ENCODE data around the gene ETV2.

ETV2 gene

DNA sequence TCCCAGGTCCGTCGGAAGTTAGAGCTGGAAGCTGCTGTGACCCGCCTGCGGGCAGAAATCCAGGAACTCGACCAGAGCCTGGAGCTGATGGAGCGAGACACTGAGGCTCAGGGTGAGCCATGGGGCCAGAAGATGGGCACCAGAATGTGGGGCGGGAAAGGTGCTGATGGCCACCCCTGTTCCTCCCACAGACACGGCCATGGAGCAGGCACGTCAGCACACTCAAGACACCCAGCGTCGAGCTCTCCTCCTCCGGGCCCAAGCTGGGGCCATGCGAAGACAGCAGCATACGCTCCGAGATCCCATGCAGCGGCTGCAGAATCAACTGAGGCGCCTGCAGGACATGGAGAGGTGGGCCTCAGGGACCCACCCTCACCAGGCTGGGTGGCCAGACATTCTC is 26.5 kb upstream of the ETV2 start:
- TF ChIP-seq, protein P1, sequence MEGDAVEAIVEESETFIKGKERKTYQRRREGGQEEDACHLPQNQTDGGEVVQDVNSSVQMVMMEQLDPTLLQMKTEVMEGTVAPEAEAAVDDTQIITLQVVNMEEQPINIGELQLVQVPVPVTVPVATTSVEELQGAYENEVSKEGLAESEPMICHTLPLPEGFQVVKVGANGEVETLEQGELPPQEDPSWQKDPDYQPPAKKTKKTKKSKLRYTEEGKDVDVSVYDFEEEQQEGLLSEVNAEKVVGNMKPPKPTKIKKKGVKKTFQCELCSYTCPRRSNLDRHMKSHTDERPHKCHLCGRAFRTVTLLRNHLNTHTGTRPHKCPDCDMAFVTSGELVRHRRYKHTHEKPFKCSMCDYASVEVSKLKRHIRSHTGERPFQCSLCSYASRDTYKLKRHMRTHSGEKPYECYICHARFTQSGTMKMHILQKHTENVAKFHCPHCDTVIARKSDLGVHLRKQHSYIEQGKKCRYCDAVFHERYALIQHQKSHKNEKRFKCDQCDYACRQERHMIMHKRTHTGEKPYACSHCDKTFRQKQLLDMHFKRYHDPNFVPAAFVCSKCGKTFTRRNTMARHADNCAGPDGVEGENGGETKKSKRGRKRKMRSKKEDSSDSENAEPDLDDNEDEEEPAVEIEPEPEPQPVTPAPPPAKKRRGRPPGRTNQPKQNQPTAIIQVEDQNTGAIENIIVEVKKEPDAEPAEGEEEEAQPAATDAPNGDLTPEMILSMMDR (IDR thresholded peaks at IDR 0.05; ENCODE audit: insufficient read depth, low read length, poor library complexity, severe bottlenecking) = no peak
- Histone ChIP-seq H3K9me3 (ENCODE audit: insufficient read depth, low read length) (no peaks in the 10 kb centered on the region), H3K27me3 (ENCODE audit: low read length) (no peaks in the 10 kb centered on the region), H2AFZ (ENCODE audit: low read depth, low read length, severe bottlenecking) (no peak overlapping the region), H4K20me1 (ENCODE audit: low read depth, low read length) (no peaks in the 10 kb centered on the region), H3K9ac (ENCODE audit: low read length) (no peak overlapping the region), H3K4me3 (ENCODE audit: insufficient read depth, low read length, poor library complexity, severe bottlenecking) (no peak overlapping the region), H3K9me2 (replicated peaks; ENCODE audit: insufficient read depth, low read length) (no peaks in the 10 kb centered on the region), H3K79me2 (ENCODE audit: insufficient read depth, low read length) (peaks cover 8% of the 10 kb centered on the region; the same call in 1 of the 2 replicates), H3K4me2 (ENCODE audit: low read depth, low read length, poor library complexity, severe bottlenecking) (no peak overlapping the region), H3F3A (ENCODE audit: insufficient read depth) (no peaks in the 10 kb centered on the region), H3K36me3 (ENCODE audit: low read length) (no peaks in the 10 kb centered on the region), H3K27ac (ENCODE audit: low read depth, low read length) (no peak overlapping the region)

DNA sequence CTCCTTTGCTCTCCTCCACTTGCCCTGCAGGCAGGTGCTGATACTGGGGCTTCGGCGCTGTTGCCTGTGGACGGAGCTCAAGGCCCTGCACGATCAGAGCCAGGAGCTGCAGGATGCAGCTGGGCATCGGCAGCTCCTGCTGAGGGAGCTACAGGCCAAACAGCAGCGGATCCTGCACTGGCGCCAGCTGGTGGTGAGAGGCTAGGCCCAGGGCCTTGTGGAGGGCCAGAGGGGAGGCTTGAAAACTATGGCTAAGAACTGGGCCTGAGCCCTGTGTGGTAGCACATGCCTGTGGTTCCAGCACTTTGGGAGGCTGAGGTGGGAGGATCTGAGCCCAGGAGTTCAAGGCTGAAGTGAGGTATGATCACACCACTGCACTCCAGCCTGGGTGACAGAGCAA is 22.7 kb upstream of the ETV2 start:
- H2AFZ ChIP-seq (ENCODE audit: low read depth, low read length, severe bottlenecking) = no peak overlapping the region
- no peak overlapping the region for H3K9ac ChIP-seq (ENCODE audit: low read length)
- H3K9me3 ChIP-seq (ENCODE audit: insufficient read depth, low read length) = no peaks in the 10 kb centered on the region
- no peak overlapping the region for H3K27ac ChIP-seq (ENCODE audit: low read depth, low read length)
- no peaks in the 10 kb centered on the region for H4K20me1 ChIP-seq (ENCODE audit: low read depth, low read length)
- TF ChIP-seq, protein P1 (IDR thresholded peaks at IDR 0.05; ENCODE audit: insufficient read depth, low read length, poor library complexity, severe bottlenecking) = no peak
- TF ChIP-seq EZH2phosphoT487 (conservative IDR thresholded peaks at IDR 0.05; ENCODE audit: low read length) = no peak
- no peaks in the 10 kb centered on the region for H3K36me3 ChIP-seq (ENCODE audit: low read length)
- no peak overlapping the region for H3K4me2 ChIP-seq (ENCODE audit: low read depth, low read length, poor library complexity, severe bottlenecking)
- no peaks in the 10 kb centered on the region for H3K79me2 ChIP-seq (ENCODE audit: insufficient read depth, low read length)
- no peaks in the 10 kb centered on the region for H3K27me3 ChIP-seq (ENCODE audit: low read length)
- no peaks in the 10 kb centered on the region for H3F3A ChIP-seq (ENCODE audit: insufficient read depth)
- no peak overlapping the region for H3K4me3 ChIP-seq (ENCODE audit: insufficient read depth, low read length, poor library complexity, severe bottlenecking)
- no peaks in the 10 kb centered on the region for H3K9me2 ChIP-seq (replicated peaks; ENCODE audit: insufficient read depth, low read length)

DNA sequence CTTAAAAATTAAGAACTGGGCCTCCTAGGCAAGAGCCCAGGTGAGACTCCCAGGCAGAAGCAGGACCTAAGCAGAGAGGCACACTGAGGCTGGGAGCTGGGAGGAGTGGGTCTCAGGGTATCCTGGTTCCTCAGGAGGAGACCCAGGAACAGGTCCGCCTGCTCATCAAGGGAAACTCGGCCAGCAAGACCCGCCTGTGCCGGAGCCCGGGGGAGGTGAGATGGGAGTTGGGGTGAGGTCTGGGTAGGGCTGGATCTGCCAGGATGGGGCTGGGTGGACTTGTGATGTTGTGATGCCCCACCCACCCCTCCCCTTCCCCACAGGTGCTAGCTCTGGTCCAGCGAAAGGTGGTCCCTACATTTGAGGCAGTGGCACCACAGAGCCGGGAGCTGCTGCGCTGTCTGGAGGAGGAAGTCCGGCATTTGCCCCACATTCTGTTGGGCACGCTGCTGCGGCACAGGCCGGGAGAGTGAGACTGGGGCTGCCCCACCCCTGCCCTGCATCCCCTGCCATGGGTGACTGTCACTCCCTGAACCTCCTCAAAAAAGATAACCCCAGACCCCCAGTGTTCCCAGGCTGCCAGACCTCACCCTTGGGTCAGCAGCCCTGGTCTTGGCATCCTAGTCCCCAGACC is 22.1 kb upstream of the ETV2 start:
- no peak overlapping the region for H2AFZ ChIP-seq (ENCODE audit: low read depth, low read length, severe bottlenecking)
- TF ChIP-seq, protein P1 (IDR thresholded peaks at IDR 0.05; ENCODE audit: insufficient read depth, low read length, poor library complexity, severe bottlenecking) = no peak
- no peak for TF ChIP-seq EZH2phosphoT487 (conservative IDR thresholded peaks at IDR 0.05; ENCODE audit: low read length)
- H3K27me3 ChIP-seq (ENCODE audit: low read length) = no peaks in the 10 kb centered on the region
- H3K79me2 ChIP-seq (ENCODE audit: insufficient read depth, low read length) = no peaks in the 10 kb centered on the region
- H3K27ac ChIP-seq (ENCODE audit: low read depth, low read length) = no peak overlapping the region
- H3F3A ChIP-seq (ENCODE audit: insufficient read depth) = no peaks in the 10 kb centered on the region
- no peak overlapping the region for H3K4me3 ChIP-seq (ENCODE audit: insufficient read depth, low read length, poor library complexity, severe bottlenecking)
- no peaks in the 10 kb centered on the region for H3K36me3 ChIP-seq (ENCODE audit: low read length)
- no peak overlapping the region for H3K4me2 ChIP-seq (ENCODE audit: low read depth, low read length, poor library complexity, severe bottlenecking)
- H3K9me2 ChIP-seq (replicated peaks; ENCODE audit: insufficient read depth, low read length) = no peaks in the 10 kb centered on the region
- H3K9me3 ChIP-seq (ENCODE audit: insufficient read depth, low read length) = no peaks in the 10 kb centered on the region
- no peak overlapping the region for H3K9ac ChIP-seq (ENCODE audit: low read length)
- H4K20me1 ChIP-seq (ENCODE audit: low read depth, low read length) = no peaks in the 10 kb centered on the region
